H1 (cell line): ENCODE data around the gene DUSP1. TPM values are rescaled to one million over a fixed set of nuclear protein-coding genes. Genes with fewer than 3 reads are reported as not detected.

ENCODE experiments used
- CTCF ChIA-PET: fragments of 300-600 bp; sonication (Branson Sonifier 250); formaldehyde crosslinking; loops from one replicate; lab custom pipeline; 2021; ENCODE audit not compliant: partially characterized antibody; lab: Charles Lee
- POLR2A ChIA-PET: fragments of 300-600 bp; sonication (Branson Sonifier 250); formaldehyde crosslinking; loops from one replicate; lab custom pipeline; 2021; ENCODE audit warnings: inconsistent platforms; ENCODE audit not compliant: partially characterized antibody; lab: Charles Lee
- DNase-seq, 2 experiments: peaks; one replicate each; pipeline versions ENCODE4 v3.0.0 to v3.0.0-alpha.2; 2010 to 2022; ENCODE audit warnings: low spot score in 2 of 2, low read depth in 1 of 2, mixed read lengths in 1 of 2
- FAIRE-seq: peaks from 2 replicates; lab custom pipeline; 2011; peaks lifted over from hg19 to GRCh38; lab: Jason Lieb, UNC
- H2AFZ ChIP-seq: 2 replicates; pipeline ENCODE4 v1.8.1; 2012; ENCODE audit warnings: low read length, inconsistent platforms
- H2AK5ac ChIP-seq: 2 replicates; pipeline ENCODE4 v1.6.1; 2013; ENCODE audit warnings: low read depth, low read length
- H2BK120ac ChIP-seq: replicated peaks from 2 replicates; pipeline ENCODE3; 2013; ENCODE audit warnings: low read depth, low read length, inconsistent platforms
- H2BK12ac ChIP-seq: 2 replicates; pipeline ENCODE4 v1.6.1; 2013; ENCODE audit warnings: low read depth, low read length
- H2BK15ac ChIP-seq: 2 replicates; pipeline ENCODE4 v1.6.1; 2013; ENCODE audit warnings: low read length
- H2BK20ac ChIP-seq: 2 replicates; pipeline ENCODE4 v1.6.1; 2013; ENCODE audit warnings: low read length
- H2BK5ac ChIP-seq: 2 replicates; pipeline ENCODE4 v1.6.1; 2013; ENCODE audit warnings: low read depth, low read length
- H3K14ac ChIP-seq: 2 replicates; pipeline ENCODE4 v1.6.1; 2013; ENCODE audit warnings: inconsistent platforms; ENCODE audit not compliant: insufficient read length
- H3K18ac ChIP-seq: 2 replicates; pipeline ENCODE4 v1.6.1; 2013; ENCODE audit warnings: low read length; ENCODE audit errors: extremely low read depth
- H3K23ac ChIP-seq: 2 replicates; pipeline ENCODE4 v1.6.1; 2013; ENCODE audit warnings: inconsistent platforms; ENCODE audit not compliant: insufficient read length
- H3K23me2 ChIP-seq: 2 replicates; pipeline ENCODE4 v1.6.1; 2013; ENCODE audit warnings: low read depth, low read length
- H3K27ac ChIP-seq: 2 replicates; pipeline ENCODE4 v1.6.1; 2011; ENCODE audit warnings: low read depth, low read length, inconsistent platforms
- H3K27me3 ChIP-seq, 4 experiments: replicated peaks in 1 of 4; 1 replicate in 1 of 4; 2 replicates in 3 of 4; pipeline versions ENCODE4 v1.6.1 to v1.8.1; 2011 to 2013; ENCODE audit warnings: low read length in 3 of 4, mild to moderate bottlenecking in 3 of 4, inconsistent platforms in 2 of 4, mixed read lengths in 2 of 4, moderate library complexity in 1 of 4; ENCODE audit not compliant: control insufficient read depth in 3 of 4, insufficient read depth in 3 of 4; ENCODE audit errors: extremely low read depth in 1 of 4
- H3K36me3 ChIP-seq, 4 experiments: 2 replicates each; pipeline versions ENCODE4 v1.6.1 to v1.8.1; 2011 to 2013; ENCODE audit warnings: mild to moderate bottlenecking in 4 of 4, low read length in 3 of 4, moderate library complexity in 2 of 4, control low read depth in 1 of 4, inconsistent platforms in 1 of 4; ENCODE audit not compliant: insufficient read depth in 4 of 4, control insufficient read depth in 2 of 4
- H3K4ac ChIP-seq: replicated peaks from 2 replicates; pipeline ENCODE3; 2013; ENCODE audit warnings: low read length, low read depth, mixed read lengths, inconsistent platforms; ENCODE audit not compliant: insufficient read length
- H3K4me1 ChIP-seq, 4 experiments: replicated peaks in 1 of 4; 1 replicate in 1 of 4; 2 replicates in 3 of 4; pipeline versions ENCODE4 v1.6.1 to v1.8.1; 2011 to 2013; ENCODE audit warnings: low read length in 3 of 4, inconsistent platforms in 2 of 4, mixed read lengths in 1 of 4; ENCODE audit not compliant: insufficient read depth in 4 of 4, control insufficient read depth in 3 of 4
- H3K4me2 ChIP-seq, 2 experiments: 2 replicates each; pipeline versions ENCODE4 v1.6.1 to v1.8.1; 2011 to 2013; ENCODE audit warnings: low read depth in 2 of 2, low read length in 2 of 2, control low read depth in 1 of 2, inconsistent platforms in 1 of 2, mild to moderate bottlenecking in 1 of 2; ENCODE audit not compliant: insufficient read depth in 1 of 2
- H3K4me3 ChIP-seq, 4 experiments: fragments of 200-600, 300-600 bp in 1 of 4; sonication (generic), shearing (Covaris generic), sonication (Bioruptor Twin) in 1 of 4; 2 replicates each; pipeline versions ENCODE4 v1.5.1 to v1.8.1; 2011 to 2016; ENCODE audit warnings: low read length in 4 of 4, low read depth in 3 of 4, control low read depth in 2 of 4, inconsistent platforms in 2 of 4, mild to moderate bottlenecking in 2 of 4, mixed read lengths in 1 of 4, moderate library complexity in 1 of 4; ENCODE audit not compliant: insufficient read depth in 2 of 4; ENCODE audit errors: extremely low read depth in 1 of 4
- H3K56ac ChIP-seq: replicated peaks from 2 replicates; pipeline ENCODE3; 2013; ENCODE audit warnings: low read depth, mild to moderate bottlenecking, mixed read lengths, low read length, inconsistent platforms; ENCODE audit not compliant: insufficient read length
- H3K79me1 ChIP-seq: 2 replicates; pipeline ENCODE4 v1.6.1; 2013; ENCODE audit warnings: low read depth, low read length, control low read depth
- H3K79me2 ChIP-seq, 2 experiments: 2 replicates each; pipeline versions ENCODE4 v1.6.1 to v1.8.1; 2012 to 2013; ENCODE audit warnings: low read length in 2 of 2, mild to moderate bottlenecking in 2 of 2, inconsistent platforms in 1 of 2; ENCODE audit not compliant: insufficient read depth in 2 of 2, control insufficient read depth in 1 of 2
- H3K9ac ChIP-seq, 4 experiments: replicated peaks in 1 of 4; 1 replicate in 1 of 4; 2 replicates in 3 of 4; pipeline versions ENCODE4 v1.6.1 to v1.8.1; 2011 to 2013; ENCODE audit warnings: low read depth in 3 of 4, low read length in 3 of 4, control low read depth in 2 of 4, mild to moderate bottlenecking in 2 of 4, moderate library complexity in 2 of 4, inconsistent platforms in 1 of 4; ENCODE audit errors: extremely low read depth in 1 of 4
- H3K9me3 ChIP-seq, 2 experiments: 2 replicates each; pipeline versions ENCODE4 v1.6.1 to v1.8.1; 2012 to 2013; ENCODE audit warnings: mild to moderate bottlenecking in 2 of 2, moderate library complexity in 2 of 2, control low read depth in 1 of 2, inconsistent platforms in 1 of 2, low read depth in 1 of 2, low read length in 1 of 2, mixed read lengths in 1 of 2; ENCODE audit not compliant: insufficient read depth in 2 of 2
- H4K20me1 ChIP-seq, 2 experiments: replicated peaks in 1 of 2; 2 replicates each; pipeline versions ENCODE3 to v1.8.1; 2011 to 2013; ENCODE audit warnings: inconsistent platforms in 2 of 2, low read length in 2 of 2, mild to moderate bottlenecking in 1 of 2; ENCODE audit not compliant: insufficient read depth in 2 of 2, control insufficient read depth in 1 of 2
- H4K5ac ChIP-seq: 2 replicates; pipeline ENCODE4 v1.6.1; 2013; ENCODE audit warnings: low read length, low read depth, mixed read lengths, inconsistent platforms; ENCODE audit not compliant: insufficient read length
- H4K8ac ChIP-seq: 2 replicates; pipeline ENCODE4 v1.8.0; 2013; ENCODE audit warnings: mild to moderate bottlenecking, moderate library complexity, low read length, inconsistent platforms; ENCODE audit not compliant: insufficient read depth; ENCODE audit errors: extremely low read depth
- H4K91ac ChIP-seq: replicated peaks from 2 replicates; pipeline ENCODE3; 2013; ENCODE audit warnings: low read length, mixed read lengths, inconsistent platforms; ENCODE audit not compliant: insufficient read length
- ASH2L ChIP-seq: fragments of 200-600, 300-600 bp; sonication (generic); IDR thresholded peaks from one replicate; pipeline ENCODE4 v1.7.1; 2017; ENCODE audit warnings: low read length
- EP300 ChIP-seq, 2 experiments: IDR thresholded peaks; 1 replicate in 1 of 2; 2 replicates in 1 of 2; pipeline ENCODE4 v1.6.1; 2011 to 2012; ENCODE audit warnings: low read depth in 2 of 2, low read length in 2 of 2, mild to moderate bottlenecking in 2 of 2, borderline replicate concordance in 1 of 2, inconsistent platforms in 1 of 2, moderate library complexity in 1 of 2
- FOSL1 ChIP-seq: IDR thresholded peaks from 2 replicates; pipeline ENCODE4 v1.6.1; 2011; ENCODE audit warnings: mild to moderate bottlenecking, low read depth, low read length, moderate library complexity; ENCODE audit not compliant: insufficient read depth
- GABPA ChIP-seq: IDR thresholded peaks from 2 replicates; pipeline ENCODE4 v1.6.1; 2011; ENCODE audit warnings: mild to moderate bottlenecking, low read length, moderate library complexity, borderline replicate concordance; ENCODE audit not compliant: insufficient read depth
- KDM1A ChIP-seq: fragments of 200-600, 300-600 bp; sonication (generic); IDR thresholded peaks from 2 replicates; pipeline ENCODE4 v1.7.1; 2016; ENCODE audit warnings: mild to moderate bottlenecking, low read length, borderline replicate concordance
- POLR2AphosphoS5 ChIP-seq: IDR thresholded peaks from 2 replicates; pipeline ENCODE4 v1.6.1; 2011; ENCODE audit warnings: low read depth, low read length
- RBBP5 ChIP-seq: IDR thresholded peaks from 2 replicates; pipeline ENCODE4 v1.7.1; 2012; ENCODE audit warnings: low read depth, mild to moderate bottlenecking, inconsistent platforms, low read length, moderate library complexity, borderline replicate concordance
- RFX5 ChIP-seq: IDR thresholded peaks from 2 replicates; pipeline ENCODE4 v1.6.1; 2011; ENCODE audit warnings: low read depth, low read length, improper control_type of control experiment, borderline replicate concordance
- RNF2 ChIP-seq: fragments of 200-900, 300-1000 bp; sonication (generic); IDR thresholded peaks from 2 replicates; pipeline ENCODE4 v1.7.1; 2016; ENCODE audit warnings: borderline replicate concordance, low read depth, mild to moderate bottlenecking, antibody characterized with exemption, low read length; ENCODE audit not compliant: poor library complexity, severe bottlenecking; ENCODE audit errors: missing control alignments
- ZNF274 ChIP-seq: IDR thresholded peaks from 2 replicates; pipeline ENCODE4 v1.7.0; 2012; ENCODE audit warnings: low read length, borderline replicate concordance; ENCODE audit errors: extremely low read depth
- WGBS, 2 experiments: shearing (Covaris generic) in 1 of 2; methylation state at CpG; one replicate each; pipeline versions ENCODE4 v1.1.6 to v1.1.7; 2013 to 2015; ENCODE audit warnings: low lambda C conversion rate in 2 of 2, mixed read lengths in 2 of 2, inconsistent platforms in 1 of 2, low coverage in 1 of 2, missing lambda C conversion rate in 1 of 2; ENCODE audit not compliant: insufficient replicate concordance in 2 of 2, insufficient coverage in 1 of 2, insufficient read length in 1 of 2; ENCODE audit errors: extremely low coverage in 1 of 2, missing lambda C conversion rate in 1 of 2; 5-methylcytosine and 5-hydroxymethylcytosine counted together
- polyA plus RNA-seq, 7 experiments: library from polyadenylated mRNA; depleted of rRNA in 3 of 7; stranded (reverse) in 5 of 7; unstranded in 2 of 7; fragments of >200 nt in 5 of 7; fragments of 200-250 nt in 2 of 7; gene quantifications; 1 replicate in 5 of 7; 2 replicates in 1 of 7; 4 replicates in 1 of 7; pipeline versions ENCODE4 v1.2.1 to v1.2.3, GENCODE V29; 2011 to 2013; ENCODE audit warnings: missing spikeins in 2 of 7, mixed read lengths in 2 of 7
- total RNA-seq: library from RNA; stranded (reverse); fragmentation: NEBNext Ultra II Directional; extraction: Animal tissue kit (Norgen Biotek cat#: 25700); gene quantifications from 2 replicates; pipeline ENCODE4 v1.2.1, GENCODE V29; 2021
- TF ChIP-seq, protein P1 (sequence below): IDR thresholded peaks from 2 replicates; pipeline ENCODE4 v1.6.1; 2012; ENCODE audit warnings: low read length, inconsistent platforms

The DUSP1 gene
- total and polyA plus RNA-seq, 2 of the 8 experiments (the other 6 are each of a cell fraction or from before 2014, with no cell fraction given), result 6.5 to 11.7 TPM

DNA sequence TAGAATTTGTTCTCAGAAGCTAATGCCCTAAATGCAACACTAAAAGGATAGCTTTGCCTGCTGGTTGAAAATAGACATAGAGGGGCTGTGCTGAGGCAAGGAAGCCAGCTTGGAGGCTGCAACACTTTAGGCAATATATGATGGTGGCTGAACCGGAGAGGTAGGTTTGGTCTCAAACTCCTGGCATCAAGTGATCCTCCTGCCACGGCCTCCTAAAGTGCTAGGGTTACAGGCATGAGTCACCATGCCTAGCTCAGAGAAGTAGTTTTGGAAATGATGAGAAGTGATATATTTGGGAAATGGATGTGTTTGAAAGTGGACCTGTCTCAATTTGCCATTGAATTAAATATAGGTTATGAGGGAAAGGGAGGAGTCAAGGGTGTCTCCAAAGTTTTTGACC is 10.0 kb downstream of the DUSP1 start:
- Histone ChIP-seq H3K36me3 (no peaks in the 10 kb centered on the region), H4K91ac (no peak overlapping the region), H3K4ac (no peak overlapping the region), H2BK5ac (no peak overlapping the region), H3K27me3 (peaks cover 0 to 7% (median 0%) of the 10 kb centered on the region in 4 experiments; a peak in 2 of 7 replicates), H3K9ac (no peak overlapping the region), H4K8ac (no peak overlapping the region), H3K23ac (no peak overlapping the region), H3K14ac (no peak overlapping the region), H3K27ac (no peak overlapping the region), H3K56ac (no peak overlapping the region), H3K4me2 (no peak overlapping the region), H2BK15ac (peak overlapping the region; percentile 47; the same call in 1 of the 2 replicates), H2BK120ac (no peak overlapping the region), H4K20me1 (no peaks in the 10 kb centered on the region), H3K18ac (no peak overlapping the region), H2BK20ac (no peak overlapping the region), H3K79me1 (no peaks in the 10 kb centered on the region), H3K79me2 (no peaks in the 10 kb centered on the region), H2AFZ (no peak overlapping the region), H3K9me3 (no peaks in the 10 kb centered on the region), H3K4me1 (peaks cover 0 to 17% (median 8%) of the 10 kb centered on the region in 4 experiments; a peak in 6 of 7 replicates), H2AK5ac (no peak overlapping the region), H3K4me3 (no peak overlapping the region), H2BK12ac (no peak overlapping the region), H3K23me2 (peaks cover 2% of the 10 kb centered on the region; the same call in 1 of the 2 replicates), H4K5ac (no peak overlapping the region)
- FAIRE-seq, result no peak
- CTCF ChIA-PET, result interaction anchor here (0.6 to 2.4 kb wide), 6 partner anchors 46 to 791 kb away, joined by 3 to 8 read pairs (median 4); no protein-coding TSS in a partner anchor
- WGBS, 2 experiments, result 83% methylated on average over 2 of the region's 2 CpGs; no CpG with 5 or more reads in 1 of the 2 experiments
- DNase-seq, result no peak
- POLR2A ChIA-PET, result interaction anchor here (0.6 to 5.7 kb wide), 3 partner anchors 9 to 577 kb away, joined by 3 to 45 read pairs (median 3); partner anchors contain the start of gene DUSP1
- TF ChIP-seq RNF2, result no peak
- TF ChIP-seq, protein P1, sequence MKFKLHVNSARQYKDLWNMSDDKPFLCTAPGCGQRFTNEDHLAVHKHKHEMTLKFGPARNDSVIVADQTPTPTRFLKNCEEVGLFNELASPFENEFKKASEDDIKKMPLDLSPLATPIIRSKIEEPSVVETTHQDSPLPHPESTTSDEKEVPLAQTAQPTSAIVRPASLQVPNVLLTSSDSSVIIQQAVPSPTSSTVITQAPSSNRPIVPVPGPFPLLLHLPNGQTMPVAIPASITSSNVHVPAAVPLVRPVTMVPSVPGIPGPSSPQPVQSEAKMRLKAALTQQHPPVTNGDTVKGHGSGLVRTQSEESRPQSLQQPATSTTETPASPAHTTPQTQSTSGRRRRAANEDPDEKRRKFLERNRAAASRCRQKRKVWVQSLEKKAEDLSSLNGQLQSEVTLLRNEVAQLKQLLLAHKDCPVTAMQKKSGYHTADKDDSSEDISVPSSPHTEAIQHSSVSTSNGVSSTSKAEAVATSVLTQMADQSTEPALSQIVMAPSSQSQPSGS, result no peak
- no peak for TF ChIP-seq EP300 (IDR thresholded peaks at IDR 0.05; ENCODE audit: borderline replicate concordance in 1 of 2, low read depth in 2 of 2, low read length in 2 of 2)
- TF ChIP-seq KDM1A, result no peak
- no peak for TF ChIP-seq GABPA
- TF ChIP-seq RFX5, result no peak
- TF ChIP-seq RBBP5, result no peak
- TF ChIP-seq POLR2AphosphoS5, result no peak
- no peak for TF ChIP-seq ASH2L
- no peak for TF ChIP-seq FOSL1
- no peak for TF ChIP-seq ZNF274
